Activated naive CD4-positive, alpha-beta T cell treated with anti-CD3 and anti-CD28 coated beads, Interleukin-2, amount 10 ng/mL, durations not matched to agents 7 days and 5 days (primary cell): ENCODE measurements around the gene MRPS6.

Experiments
- CTCF ChIA-PET: fragments of 350-600 bp; sonication (Branson Sonifier 250); formaldehyde crosslinking; loops from one replicate; lab custom pipeline; 2021; ENCODE audit warnings: antibody characterized with exemption; lab: Charles Lee
- DNase-seq: peaks from one replicate; pipeline ENCODE4 v3.0.0-alpha.2; 2020
- H3K27ac Mint-ChIP-seq: one replicate; pipeline ENCODE4 v1.8.0; 2021; ENCODE audit warnings: mild to moderate bottlenecking, moderate library complexity, mixed read lengths
- H3K27me3 Mint-ChIP-seq: one replicate; pipeline ENCODE4 v1.8.0; 2021; ENCODE audit warnings: mild to moderate bottlenecking, mixed read lengths
- H3K36me3 Mint-ChIP-seq: one replicate; pipeline ENCODE4 v1.8.0; 2021; ENCODE audit warnings: mixed read lengths
- H3K4me1 Mint-ChIP-seq: one replicate; pipeline ENCODE4 v1.8.0; 2021; ENCODE audit warnings: mixed read lengths
- H3K4me3 Mint-ChIP-seq: one replicate; pipeline ENCODE4 v1.8.0; 2021; ENCODE audit warnings: mild to moderate bottlenecking, moderate library complexity, mixed read lengths
- H3K9me3 Mint-ChIP-seq: one replicate; pipeline ENCODE4 v1.8.0; 2021; ENCODE audit warnings: mixed read lengths

The MRPS6 gene

DNA sequence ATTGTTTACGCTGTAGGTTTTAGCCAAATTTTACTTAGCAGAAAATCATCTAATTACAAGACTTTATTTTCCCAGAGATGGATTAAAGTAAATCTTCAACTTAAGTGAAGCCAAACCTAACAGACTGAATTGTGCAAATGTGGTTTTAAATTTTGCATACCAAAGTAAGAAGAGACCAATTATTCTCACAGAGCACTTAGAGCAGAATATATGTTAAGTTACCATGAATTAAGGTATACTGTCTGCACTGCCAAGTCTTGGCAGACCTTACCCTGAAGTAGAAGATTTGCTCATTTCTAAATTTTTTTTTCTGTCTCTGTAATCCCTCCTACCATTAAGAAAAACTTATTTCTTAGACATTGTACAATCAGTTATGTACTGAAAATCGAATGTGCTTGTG is 24.1 kb downstream of the MRPS6 start:
- Mint-ChIP-seq H3K27me3 (no peaks in the 10 kb centered on the region), H3K4me3 (no peak overlapping the region), H3K36me3 (peaks cover 72% of the 10 kb centered on the region), H3K9me3 (no peaks in the 10 kb centered on the region), H3K27ac (no peak overlapping the region), H3K4me1 (peaks cover 21% of the 10 kb centered on the region)
- CTCF ChIA-PET, result no interaction called here
- DNase-seq, result no peak

DNA sequence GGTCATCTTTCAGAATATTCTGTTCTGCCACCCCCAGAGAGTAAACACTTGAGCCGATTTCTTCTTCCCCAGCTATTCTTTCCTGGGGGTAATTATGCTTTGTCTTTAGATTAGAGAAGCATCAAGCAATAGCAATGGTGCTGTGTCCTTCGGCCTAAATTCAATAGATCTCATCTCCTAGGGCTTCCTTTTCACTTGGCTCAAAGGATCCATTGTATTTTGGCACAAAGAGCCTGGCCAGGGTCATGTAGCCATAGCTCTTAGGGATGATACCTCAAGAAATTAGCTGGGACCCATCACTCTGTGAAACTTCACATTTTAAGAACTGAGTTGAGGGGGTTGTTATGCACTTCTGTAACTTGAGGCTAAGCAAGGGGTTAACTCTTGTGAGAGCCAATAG is 27.0 kb downstream of the MRPS6 start:
- CTCF ChIA-PET, result interaction anchor here (0.7 to 1.3 kb wide), 3 partner anchors 8 to 353 kb away, joined by 3 to 5 read pairs (median 3); no protein-coding TSS in a partner anchor
- DNase-seq, result no peak
- no peak overlapping the region for H3K27ac Mint-ChIP-seq
- no peaks in the 10 kb centered on the region for H3K27me3 Mint-ChIP-seq
- H3K36me3 Mint-ChIP-seq, result peaks cover 71% of the 10 kb centered on the region
- H3K9me3 Mint-ChIP-seq, result no peaks in the 10 kb centered on the region
- no peak overlapping the region for H3K4me3 Mint-ChIP-seq
- peaks cover 9% of the 10 kb centered on the region for H3K4me1 Mint-ChIP-seq

GRCh38 chr21:34100790-34101189 is 27.4 kb downstream of the MRPS6 start:
- H3K27ac Mint-ChIP-seq, result no peak overlapping the region
- no peak for DNase-seq
- H3K36me3 Mint-ChIP-seq, result peaks cover 69% of the 10 kb centered on the region
- peaks cover 9% of the 10 kb centered on the region for H3K4me1 Mint-ChIP-seq
- no peaks in the 10 kb centered on the region for H3K9me3 Mint-ChIP-seq
- no peaks in the 10 kb centered on the region for H3K27me3 Mint-ChIP-seq
- no peak overlapping the region for H3K4me3 Mint-ChIP-seq
- CTCF ChIA-PET, result interaction anchor here (0.8 to 1.3 kb wide), 3 partner anchors 9 to 144 kb away, joined by 3 to 5 read pairs (median 3); no protein-coding TSS in a partner anchor

DNA sequence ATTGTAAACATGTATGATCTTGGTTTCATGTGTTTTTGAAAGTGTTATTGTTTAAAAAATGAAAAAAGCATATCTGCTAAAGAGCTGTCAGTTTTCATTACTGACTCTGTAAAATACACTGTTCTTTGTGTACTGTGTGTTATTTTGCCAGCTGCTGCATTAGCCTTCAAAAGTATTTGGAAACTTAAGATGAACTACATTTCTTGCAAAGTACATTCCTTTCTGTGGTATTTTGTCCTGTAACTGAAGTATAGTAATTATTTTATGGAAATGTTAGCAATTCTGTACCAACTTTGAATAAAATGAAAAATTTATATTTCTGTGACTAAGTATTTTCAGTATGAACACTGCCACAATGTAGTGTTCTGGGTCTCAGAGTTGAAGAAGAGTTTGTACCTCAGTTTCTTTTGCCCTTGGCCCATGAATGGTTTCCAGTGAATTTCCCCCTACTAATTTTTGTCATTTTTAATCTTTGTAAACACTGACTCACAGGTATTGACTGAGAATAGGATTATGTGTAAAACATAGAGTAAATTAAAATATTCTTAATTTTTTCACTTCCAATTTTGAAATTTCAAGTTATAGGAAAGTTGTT is 32.7 kb downstream of the MRPS6 start:
- no peak for DNase-seq
- no peaks in the 10 kb centered on the region for H3K9me3 Mint-ChIP-seq
- no peak overlapping the region for H3K4me3 Mint-ChIP-seq
- H3K4me1 Mint-ChIP-seq, result peaks cover 15% of the 10 kb centered on the region
- no peak overlapping the region for H3K27ac Mint-ChIP-seq
- peaks cover 54% of the 10 kb centered on the region for H3K36me3 Mint-ChIP-seq
- no peaks in the 10 kb centered on the region for H3K27me3 Mint-ChIP-seq
- CTCF ChIA-PET, result interaction anchor here (0.6 kb wide), 1 partner anchor 100 kb away, joined by 3 read pairs; no protein-coding TSS in a partner anchor

DNA sequence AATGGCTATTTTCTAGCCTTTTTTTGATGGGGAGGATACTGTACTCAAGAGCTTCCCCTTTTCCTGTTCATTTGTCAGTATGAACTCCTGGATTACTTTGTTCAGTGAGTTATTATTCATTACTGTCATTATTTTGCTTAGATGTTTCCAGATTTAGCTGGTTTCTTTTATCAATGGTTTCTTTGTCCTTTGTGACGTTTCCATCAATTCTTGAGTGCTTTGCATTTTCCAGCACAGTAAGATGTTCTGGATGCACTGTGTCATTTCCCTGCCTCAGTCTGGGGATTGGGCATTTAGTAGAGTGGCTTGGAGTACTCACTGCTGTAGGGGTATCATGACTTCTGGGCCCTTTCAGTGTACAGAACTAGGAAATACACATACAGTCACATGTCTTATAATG is 34.2 kb downstream of the MRPS6 start:
- Mint-ChIP-seq H3K27ac (no peak overlapping the region), H3K4me3 (no peak overlapping the region), H3K27me3 (no peaks in the 10 kb centered on the region), H3K9me3 (no peaks in the 10 kb centered on the region), H3K4me1 (peaks cover 12% of the 10 kb centered on the region), H3K36me3 (peaks cover 58% of the 10 kb centered on the region)
- CTCF ChIA-PET, result interaction anchor here (1.0 to 1.1 kb wide), 2 partner anchors 149 to 183 kb away, joined by 3 read pairs; no protein-coding TSS in a partner anchor
- DNase-seq, result no peak

DNA sequence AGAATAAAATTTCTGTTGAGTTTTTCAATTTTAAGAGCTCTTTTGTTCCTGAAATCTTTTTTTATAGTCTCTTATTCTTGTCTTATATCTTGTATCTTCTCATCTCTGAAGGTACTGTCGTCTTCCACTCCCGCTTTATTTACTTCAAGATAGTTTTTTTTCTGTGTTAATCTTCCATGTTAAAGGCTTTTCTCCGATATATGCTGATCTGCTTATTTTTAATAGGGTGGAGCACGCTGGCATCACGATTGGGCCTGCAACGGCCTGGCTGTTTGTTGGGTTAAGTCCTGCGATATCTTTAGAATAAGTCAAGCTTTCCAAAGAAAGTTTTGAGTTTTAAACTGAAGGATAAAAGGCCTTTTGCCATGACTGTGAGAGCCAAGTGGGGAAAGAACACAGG is 35.7 kb downstream of the MRPS6 start:
- Mint-ChIP-seq H3K36me3 (peaks cover 58% of the 10 kb centered on the region), H3K4me1 (peaks cover 14% of the 10 kb centered on the region), H3K27ac (no peak overlapping the region), H3K4me3 (no peak overlapping the region), H3K27me3 (no peaks in the 10 kb centered on the region), H3K9me3 (no peaks in the 10 kb centered on the region)
- CTCF ChIA-PET, result interaction anchor here (0.7 to 1.0 kb wide), 4 partner anchors 9 to 185 kb away, joined by 3 to 9 read pairs (median 3); no protein-coding TSS in a partner anchor
- no peak for DNase-seq

DNA sequence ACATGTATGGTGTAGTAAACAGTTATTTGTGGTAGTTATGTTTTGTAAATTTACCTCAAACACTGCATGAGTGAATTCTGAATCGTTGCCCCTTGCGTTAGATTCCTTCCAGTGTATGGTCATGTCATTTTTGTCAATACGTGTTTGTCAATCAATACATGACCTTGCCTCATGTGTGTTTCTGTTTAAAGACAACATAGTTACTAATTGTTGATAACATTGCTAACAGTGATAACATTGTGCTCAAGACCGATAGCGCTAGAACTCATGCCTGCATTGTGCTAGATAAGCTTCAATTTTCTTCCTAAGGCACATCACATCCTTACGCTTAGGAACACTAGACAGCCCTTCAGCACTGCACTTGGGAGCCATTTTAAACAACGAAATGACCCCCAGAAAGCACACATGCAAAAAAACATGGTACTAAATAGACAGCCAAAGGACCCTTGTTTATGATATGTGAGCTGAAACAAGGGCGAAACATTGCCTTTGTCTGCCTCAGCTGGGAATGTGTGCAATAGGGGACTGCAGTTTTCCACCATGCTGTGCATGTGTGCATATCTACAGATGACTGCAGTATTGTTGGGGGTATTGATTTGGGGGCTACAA is 37.3 kb downstream of the MRPS6 start:
- Mint-ChIP-seq H3K4me3 (no peak overlapping the region), H3K27ac (no peak overlapping the region), H3K36me3 (peaks cover 60% of the 10 kb centered on the region), H3K9me3 (no peaks in the 10 kb centered on the region), H3K27me3 (no peaks in the 10 kb centered on the region), H3K4me1 (peaks cover 14% of the 10 kb centered on the region)
- DNase-seq, result no peak
- CTCF ChIA-PET, result interaction anchor here (1.1 to 2.1 kb wide), 4 partner anchors 13 to 187 kb away, joined by 3 to 5 read pairs (median 4); no protein-coding TSS in a partner anchor

DNA sequence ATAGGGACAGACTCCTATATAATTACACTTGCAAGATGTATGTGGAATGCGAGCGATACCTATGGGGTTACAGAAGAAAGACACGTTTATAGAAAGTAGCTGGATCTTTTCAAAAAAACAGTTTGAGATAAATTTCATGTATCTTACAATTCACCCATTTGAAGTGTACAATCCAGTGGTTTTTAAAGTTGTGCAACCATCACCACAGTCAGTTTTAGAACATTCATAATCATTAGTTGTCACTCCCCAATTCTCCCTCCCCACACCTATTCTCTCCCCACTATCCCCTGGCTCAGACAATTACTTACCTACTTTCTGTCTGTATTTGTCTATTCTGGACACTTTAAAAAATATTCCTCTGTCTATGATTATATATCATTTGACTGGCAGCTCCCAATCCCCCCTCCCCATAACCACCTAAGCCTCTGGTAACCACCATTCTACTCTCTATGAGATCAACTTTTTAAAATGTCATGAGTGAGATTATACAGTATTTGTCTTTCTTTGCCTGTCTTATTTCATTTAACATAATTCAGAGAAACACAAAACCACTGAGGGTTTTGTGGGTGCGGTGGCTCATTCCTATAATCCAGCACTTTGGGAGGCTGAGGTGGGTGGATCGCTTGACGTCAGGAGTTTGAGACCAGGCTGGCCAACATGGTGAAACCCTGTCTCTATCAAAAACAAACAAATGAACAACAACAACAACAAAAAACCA is 39.1 kb downstream of the MRPS6 start:
- Mint-ChIP-seq H3K4me3 (no peak overlapping the region), H3K27me3 (no peaks in the 10 kb centered on the region), H3K4me1 (peaks cover 14% of the 10 kb centered on the region), H3K9me3 (no peaks in the 10 kb centered on the region), H3K27ac (no peak overlapping the region), H3K36me3 (peaks cover 59% of the 10 kb centered on the region)
- CTCF ChIA-PET, result no interaction called here
- DNase-seq, result no peak

- H3K4me3 Mint-ChIP-seq, result no peak overlapping the region
- CTCF ChIA-PET, result interaction anchor here (1.8 kb wide), 1 partner anchor 190 kb away, joined by 7 read pairs; no protein-coding TSS in a partner anchor
- no peaks in the 10 kb centered on the region for H3K9me3 Mint-ChIP-seq
- H3K27me3 Mint-ChIP-seq, result no peaks in the 10 kb centered on the region
- DNase-seq, result no peak
- no peak overlapping the region for H3K27ac Mint-ChIP-seq
- peaks cover 55% of the 10 kb centered on the region for H3K36me3 Mint-ChIP-seq
- H3K4me1 Mint-ChIP-seq, result peaks cover 7% of the 10 kb centered on the region
These were observed 40.5 kb downstream of the MRPS6 start for GRCh38 chr21:34113842-34114241.

DNA sequence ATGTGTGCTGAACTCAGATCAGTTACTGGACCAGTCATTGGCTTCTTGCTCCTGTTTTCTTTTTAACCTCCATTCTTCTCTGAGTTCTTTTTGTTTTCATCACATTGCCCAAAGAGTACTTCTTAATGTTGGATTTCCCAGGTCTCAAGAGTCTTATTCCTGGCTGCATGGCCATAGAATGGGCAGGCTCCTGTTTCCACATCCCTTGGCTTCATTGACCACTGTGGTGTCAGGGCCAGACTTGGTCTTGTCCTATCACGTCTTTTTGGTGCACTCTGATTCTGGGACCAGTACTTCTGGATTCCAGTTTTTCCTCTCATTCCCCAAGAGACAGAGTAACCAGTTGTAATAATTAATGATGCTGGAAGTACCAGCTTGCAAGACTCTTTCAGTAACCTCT is 41.8 kb downstream of the MRPS6 start:
- H3K9me3 Mint-ChIP-seq, result no peaks in the 10 kb centered on the region
- no peak overlapping the region for H3K27ac Mint-ChIP-seq
- no peaks in the 10 kb centered on the region for H3K27me3 Mint-ChIP-seq
- CTCF ChIA-PET, result interaction anchor here (1.8 kb wide), 1 partner anchor 191 kb away, joined by 7 read pairs; no protein-coding TSS in a partner anchor
- DNase-seq, result no peak
- peaks cover 7% of the 10 kb centered on the region for H3K4me1 Mint-ChIP-seq
- H3K4me3 Mint-ChIP-seq, result no peak overlapping the region
- peaks cover 48% of the 10 kb centered on the region for H3K36me3 Mint-ChIP-seq

DNA sequence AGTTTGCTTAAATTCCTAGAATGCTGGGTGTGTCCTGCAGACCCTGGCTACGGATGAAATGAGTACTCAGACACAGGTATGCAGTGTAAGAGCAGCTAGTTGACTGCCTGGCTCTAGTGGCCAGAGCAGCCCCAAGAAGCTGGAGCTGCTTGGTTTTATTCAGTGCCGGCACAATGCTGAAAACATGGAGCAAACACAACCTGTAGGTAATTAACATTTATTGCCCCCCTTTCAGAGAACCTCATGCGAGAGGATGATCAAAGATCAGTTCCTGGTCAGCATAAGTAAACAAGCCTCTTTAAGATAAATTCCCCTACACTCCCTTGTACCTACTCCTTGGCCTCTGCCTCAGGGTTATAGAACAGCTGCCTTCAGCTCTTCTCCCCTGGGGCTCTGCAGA is 43.2 kb downstream of the MRPS6 start:
- no peak overlapping the region for H3K27ac Mint-ChIP-seq
- H3K9me3 Mint-ChIP-seq, result no peaks in the 10 kb centered on the region
- no peaks in the 10 kb centered on the region for H3K27me3 Mint-ChIP-seq
- CTCF ChIA-PET, result interaction anchor here (1.1 kb wide), 1 partner anchor 24 kb away, joined by 3 read pairs; no protein-coding TSS in a partner anchor
- no peak overlapping the region for H3K4me3 Mint-ChIP-seq
- DNase-seq, result no peak
- H3K36me3 Mint-ChIP-seq, result peaks cover 48% of the 10 kb centered on the region
- peaks cover 4% of the 10 kb centered on the region for H3K4me1 Mint-ChIP-seq

DNA sequence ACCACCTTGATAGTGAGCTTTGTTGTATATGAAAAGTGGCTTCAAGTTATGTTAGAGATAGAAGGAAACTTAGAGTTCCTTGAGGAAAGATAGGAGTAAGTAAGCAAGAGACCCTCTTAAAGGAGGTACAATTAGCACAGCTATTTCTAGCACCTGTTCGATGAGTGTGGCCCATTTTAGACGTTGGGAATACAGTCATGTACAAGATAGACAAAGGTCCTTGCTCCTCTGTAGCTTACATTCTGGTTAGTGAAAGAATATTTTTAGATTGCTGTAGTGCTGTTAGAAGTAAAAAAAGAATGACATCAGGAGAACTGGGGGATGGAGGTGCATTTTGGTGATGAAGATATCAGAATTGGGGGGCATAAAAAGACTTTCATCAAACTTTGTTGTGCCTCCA is 47.5 kb downstream of the MRPS6 start:
- Mint-ChIP-seq H3K27me3 (no peaks in the 10 kb centered on the region), H3K4me3 (no peak overlapping the region), H3K4me1 (peaks cover 5% of the 10 kb centered on the region), H3K36me3 (peaks cover 44% of the 10 kb centered on the region), H3K27ac (no peak overlapping the region), H3K9me3 (no peaks in the 10 kb centered on the region)
- CTCF ChIA-PET, result interaction anchor here (0.6 to 2.2 kb wide), 4 partner anchors 8 to 197 kb away, joined by 3 to 6 read pairs (median 4); no protein-coding TSS in a partner anchor
- no peak for DNase-seq

GRCh38 chr21:34122047-34122446 is 48.7 kb downstream of the MRPS6 start:
- CTCF ChIA-PET, result interaction anchor here (1.2 kb wide), 1 partner anchor 198 kb away, joined by 3 read pairs; no protein-coding TSS in a partner anchor
- H3K36me3 Mint-ChIP-seq, result peaks cover 43% of the 10 kb centered on the region
- H3K27me3 Mint-ChIP-seq, result no peaks in the 10 kb centered on the region
- H3K4me3 Mint-ChIP-seq, result no peak overlapping the region
- H3K9me3 Mint-ChIP-seq, result no peaks in the 10 kb centered on the region
- no peak overlapping the region for H3K27ac Mint-ChIP-seq
- peaks cover 12% of the 10 kb centered on the region for H3K4me1 Mint-ChIP-seq
- no peak for DNase-seq

DNA sequence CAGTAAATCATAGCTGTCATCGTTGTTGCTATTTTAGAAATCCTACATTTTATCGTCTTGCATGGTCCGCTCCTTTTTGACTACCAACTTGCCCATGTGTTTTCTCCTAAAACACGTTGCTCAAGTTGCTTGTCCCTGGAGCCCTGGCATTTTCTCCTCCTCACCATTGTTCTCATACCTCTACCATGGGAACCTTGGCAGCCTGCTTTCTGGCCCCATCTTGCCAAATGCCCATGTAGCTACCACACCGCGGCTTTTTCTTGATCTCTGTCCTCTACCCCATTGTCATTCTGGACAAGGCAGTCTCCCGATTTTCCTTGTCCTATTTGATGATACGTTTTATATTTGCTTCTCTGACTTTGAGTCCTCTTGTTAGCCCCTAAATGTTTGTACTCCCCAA is 50.2 kb downstream of the MRPS6 start:
- H3K27me3 Mint-ChIP-seq, result no peaks in the 10 kb centered on the region
- no peak overlapping the region for H3K4me3 Mint-ChIP-seq
- CTCF ChIA-PET, result interaction anchor here (0.6 to 0.8 kb wide), 2 partner anchors 13 to 33 kb away, joined by 3 read pairs; no protein-coding TSS in a partner anchor
- H3K27ac Mint-ChIP-seq, result no peak overlapping the region
- no peak for DNase-seq
- peaks cover 49% of the 10 kb centered on the region for H3K36me3 Mint-ChIP-seq
- no peaks in the 10 kb centered on the region for H3K9me3 Mint-ChIP-seq
- H3K4me1 Mint-ChIP-seq, result peaks cover 19% of the 10 kb centered on the region
